ENCODE results near the gene PHKA2.
"Not testable (repeated sequence)": the region's sequence is repeated elsewhere in the genome, so short reads cannot be mapped to it uniquely, and the experiment has no call there.

PHKA2 gene

DNA sequence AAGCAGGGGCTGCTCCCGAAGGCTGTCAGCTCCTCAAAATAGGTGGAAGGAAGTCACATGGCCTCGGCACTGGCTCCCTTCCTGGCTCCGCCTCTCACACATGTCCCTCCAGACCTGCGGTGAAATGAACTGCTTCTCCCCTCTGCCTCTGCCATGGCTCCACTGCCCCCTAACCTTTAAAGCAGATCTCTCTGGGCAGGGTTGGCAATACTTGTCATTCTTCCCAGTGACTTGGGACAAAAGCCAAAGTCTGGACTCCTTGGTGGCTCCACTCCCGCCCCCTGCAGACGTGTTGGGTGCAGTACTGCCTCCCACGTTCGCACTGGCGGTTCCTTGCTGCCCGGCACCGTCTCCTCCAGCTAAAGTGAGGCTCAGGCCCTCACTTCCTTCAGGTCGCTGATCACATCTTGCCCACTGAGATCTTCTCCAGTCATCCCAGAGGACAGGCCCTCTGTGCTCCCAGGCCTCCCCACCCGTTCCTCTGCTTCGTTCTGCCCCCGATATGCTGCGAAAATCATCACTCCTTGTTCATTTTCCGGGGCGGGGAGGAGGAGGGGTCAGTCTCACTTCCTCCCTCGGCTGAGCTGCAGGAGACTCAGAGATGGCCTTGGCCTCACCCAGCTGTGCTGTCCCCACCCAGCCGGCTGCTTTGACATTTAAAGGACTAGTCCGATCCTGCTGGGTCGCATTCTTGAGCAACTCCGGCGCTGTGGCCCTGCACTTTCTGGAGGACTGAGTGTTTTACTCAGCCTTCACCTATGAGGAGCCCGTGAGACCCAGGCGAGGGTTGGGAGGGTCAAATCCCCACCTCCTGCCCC is 97.4 kb downstream of the PHKA2 start:
- no peak for DNase-seq

DNA sequence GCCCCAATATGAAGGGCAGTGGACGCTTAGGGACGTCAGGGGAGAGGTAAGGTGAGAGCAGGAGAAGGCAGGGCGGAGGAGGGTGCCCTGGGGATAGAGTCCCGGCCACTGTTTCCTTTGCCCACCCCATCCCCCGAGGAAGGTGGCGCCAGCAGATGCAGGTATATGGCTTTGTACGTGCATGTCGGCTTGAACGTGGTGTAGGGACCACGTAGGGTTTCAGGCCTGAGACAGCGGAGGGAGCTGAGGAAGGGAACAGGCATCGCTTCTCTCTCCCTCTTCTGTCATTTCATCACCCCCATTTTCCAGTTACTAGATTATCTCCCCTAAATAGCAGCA is 97.9 kb downstream of the PHKA2 start:
- DNase-seq = no peak

DNA sequence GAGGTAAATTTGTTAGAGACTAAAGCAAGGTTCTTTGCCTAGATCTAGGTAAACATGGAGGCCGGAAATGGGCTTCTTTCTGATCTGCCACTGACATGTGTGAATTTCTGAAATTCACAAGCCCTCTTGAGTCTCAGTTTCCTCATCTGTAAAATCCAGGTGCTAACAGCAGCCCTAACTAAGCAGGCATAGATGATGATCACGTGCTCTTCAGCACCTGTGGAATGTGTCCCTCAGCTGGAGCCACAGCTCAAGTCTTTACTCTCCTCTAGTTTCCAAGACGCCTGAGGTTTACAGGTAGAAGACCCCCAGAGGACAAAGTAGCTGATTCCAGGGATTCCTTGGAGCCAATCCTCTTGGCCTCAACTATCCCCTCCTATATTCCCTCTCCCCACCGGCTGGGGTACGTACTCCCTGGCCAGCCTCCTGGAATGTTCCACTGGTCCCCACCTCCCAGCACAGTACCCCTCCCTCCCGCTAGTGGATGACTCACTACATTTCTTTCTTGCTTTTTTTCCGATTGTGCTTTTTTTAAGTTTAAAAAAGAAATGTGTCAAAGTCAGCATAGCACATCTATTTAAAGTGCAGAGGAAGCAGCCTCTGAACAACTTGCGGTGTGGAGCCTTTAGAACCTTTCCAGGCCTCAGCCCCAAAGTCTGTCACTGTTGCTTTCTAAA is 98.4 kb downstream of the PHKA2 start:
- no peak for DNase-seq

DNA sequence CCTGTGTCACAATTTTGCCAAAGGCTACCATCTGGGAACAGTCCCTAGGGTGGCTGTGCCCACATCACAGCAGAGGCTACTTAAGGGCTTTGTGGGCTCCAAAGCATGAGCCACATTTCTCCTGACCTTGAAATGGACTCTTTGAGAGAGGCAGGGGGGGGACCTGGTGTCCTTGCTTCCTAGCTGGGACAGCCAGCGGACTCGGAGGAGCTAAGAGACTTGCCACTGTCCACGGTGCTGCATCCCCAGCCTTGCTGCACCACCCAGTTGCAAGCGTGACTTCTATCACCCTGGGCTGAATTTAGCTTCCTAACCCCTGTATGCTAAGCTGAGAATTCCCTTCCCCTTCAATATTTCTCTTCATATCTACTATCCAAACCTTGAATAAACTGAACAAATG is 99.0 kb downstream of the PHKA2 start:
- DNase-seq = no peak

DNA sequence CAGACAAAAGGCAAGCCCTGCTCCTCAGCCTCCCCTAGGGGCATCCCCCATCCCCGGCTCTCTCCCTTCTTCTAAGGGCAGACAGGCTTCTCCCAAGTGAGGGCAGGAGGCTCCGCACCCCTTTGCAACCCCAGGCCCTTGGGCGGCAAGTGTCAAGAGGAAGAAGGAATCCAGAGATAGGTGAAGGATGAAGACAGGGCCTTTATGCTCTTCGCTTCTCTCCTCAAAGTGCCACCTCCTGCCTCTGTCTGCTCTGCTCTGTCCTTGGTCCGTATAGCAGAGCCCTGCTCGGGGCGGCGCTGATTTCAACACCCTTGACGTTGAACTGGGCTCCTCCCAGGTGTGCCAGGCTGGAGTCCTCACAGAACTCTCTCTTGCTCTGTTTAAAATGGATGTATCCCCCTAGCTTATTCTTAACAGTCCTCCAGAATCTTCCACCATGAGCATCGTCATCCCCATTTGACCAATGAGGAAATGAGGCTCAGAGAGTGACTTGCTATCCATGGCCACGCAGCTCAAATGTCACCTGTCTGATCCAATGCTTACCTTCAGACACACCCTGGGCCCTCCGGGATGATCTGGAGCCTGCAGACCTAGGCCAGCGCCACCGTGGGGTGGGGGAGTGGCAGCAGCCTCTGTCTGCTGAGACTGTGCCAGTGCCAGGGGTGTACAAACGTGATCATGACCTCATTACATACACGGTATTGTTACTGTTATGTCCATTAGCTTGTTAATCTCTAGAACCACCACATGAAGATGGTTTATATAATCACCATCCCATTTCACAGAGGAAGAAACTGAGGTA is 99.8 kb downstream of the PHKA2 start:
- DNase-seq = no peak

DNA sequence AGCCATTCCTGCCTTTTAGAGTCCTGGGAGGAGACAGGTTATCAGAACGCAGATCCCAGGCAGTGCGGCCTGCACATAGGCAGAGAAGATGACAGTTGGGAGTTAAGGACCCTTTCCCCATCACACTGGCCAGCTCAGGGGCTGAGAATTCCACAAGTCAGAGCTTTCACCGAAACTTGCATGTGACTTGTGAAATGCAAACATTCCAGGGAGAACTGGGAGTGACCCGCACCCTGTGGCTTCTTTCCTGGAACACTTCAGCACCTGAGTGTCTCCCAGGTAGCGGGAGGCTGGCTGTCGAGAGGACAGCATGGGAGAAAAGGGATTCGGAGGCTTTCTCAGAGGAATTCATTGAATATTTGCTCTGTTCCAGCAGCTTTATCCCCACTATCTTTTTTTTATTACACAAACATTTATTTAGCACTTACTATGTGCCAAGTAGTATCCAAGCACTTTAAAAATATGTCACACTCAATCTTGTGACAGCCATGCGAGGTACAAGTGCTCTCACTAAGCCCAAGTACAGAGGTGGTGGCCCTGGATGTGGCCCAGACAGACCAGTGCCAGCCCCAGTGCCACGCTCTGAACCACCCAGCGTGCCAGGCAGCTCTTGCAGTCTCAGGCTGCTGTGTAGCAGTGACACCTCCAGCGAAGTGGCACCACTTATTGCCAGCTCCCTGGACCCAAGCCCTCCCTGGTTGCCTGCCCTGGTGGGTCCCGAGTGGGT is 100.5 kb downstream of the PHKA2 start:
- DNase-seq = no peak

DNA sequence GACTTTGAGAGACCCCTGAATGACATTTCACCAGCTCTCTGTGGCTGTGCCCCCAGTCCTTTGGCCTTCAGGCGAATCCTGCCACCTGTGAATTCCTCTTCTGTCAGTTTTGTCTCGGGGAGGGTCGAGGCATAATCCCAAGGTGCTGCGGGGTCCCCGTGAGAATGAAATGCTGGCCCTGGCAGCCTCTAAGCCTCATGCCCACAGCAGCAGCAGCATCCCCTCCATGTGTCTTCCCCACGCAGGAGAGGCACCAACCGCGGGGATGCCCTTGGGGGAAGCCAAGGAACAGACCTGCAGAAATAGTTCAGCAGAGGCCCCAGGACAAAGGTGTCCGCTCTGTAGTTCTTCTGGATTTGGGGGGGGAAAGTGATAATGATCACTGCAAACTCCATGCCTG is 104.8 kb downstream of the PHKA2 start:
- DNase-seq = no peak

DNA sequence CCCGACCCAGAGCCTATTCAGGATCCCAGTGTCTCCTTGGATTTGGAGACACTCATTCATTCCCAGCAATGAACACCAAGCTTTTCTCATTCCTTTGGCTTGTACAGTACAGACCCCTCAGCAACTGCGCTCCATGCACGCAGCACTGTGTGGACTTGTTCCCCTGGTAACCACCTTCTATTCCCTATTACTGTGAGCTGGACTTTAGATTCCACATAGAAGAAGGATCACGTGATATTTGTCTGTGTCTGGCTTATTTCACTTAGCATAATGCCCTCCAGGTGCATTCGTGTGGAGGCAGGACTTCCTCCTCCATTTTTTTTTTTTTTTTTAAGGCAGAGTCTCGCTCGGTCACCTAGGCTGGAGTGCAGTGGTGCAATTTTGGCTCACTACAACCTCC is 106.4 kb downstream of the PHKA2 start:
- DNase-seq = no peak

DNA sequence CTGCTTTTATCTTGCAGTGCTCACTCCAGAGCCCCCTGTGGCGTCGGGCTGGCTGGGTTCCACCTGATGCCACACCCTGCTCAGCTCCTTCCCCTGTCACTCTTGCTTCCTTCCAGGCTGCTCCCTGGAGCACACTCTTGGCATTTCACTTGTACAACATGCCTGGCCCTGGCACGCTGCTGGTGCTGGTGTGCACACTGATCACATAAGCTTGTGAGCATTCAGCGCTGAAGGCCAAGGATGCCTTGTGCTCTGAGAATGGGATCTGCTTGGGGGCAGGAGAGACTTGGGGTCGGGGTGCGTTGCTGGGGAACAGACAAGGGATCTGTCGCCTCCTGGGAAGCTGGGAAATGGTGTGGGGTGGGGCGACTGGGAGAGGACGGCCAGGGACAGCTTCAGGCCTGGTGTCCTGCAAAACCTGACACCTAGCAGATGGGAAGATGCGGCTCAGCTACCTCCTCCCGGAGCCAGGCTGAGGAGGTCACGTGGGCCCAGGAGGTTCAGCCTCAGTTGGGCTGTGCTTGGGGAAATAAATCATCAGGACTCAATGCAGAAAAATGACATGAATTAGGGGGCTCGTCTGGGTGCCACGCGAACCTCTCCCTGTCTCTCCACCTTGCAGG is 108.5 kb downstream of the PHKA2 start:
- DNase-seq = peak; percentile 36

DNA sequence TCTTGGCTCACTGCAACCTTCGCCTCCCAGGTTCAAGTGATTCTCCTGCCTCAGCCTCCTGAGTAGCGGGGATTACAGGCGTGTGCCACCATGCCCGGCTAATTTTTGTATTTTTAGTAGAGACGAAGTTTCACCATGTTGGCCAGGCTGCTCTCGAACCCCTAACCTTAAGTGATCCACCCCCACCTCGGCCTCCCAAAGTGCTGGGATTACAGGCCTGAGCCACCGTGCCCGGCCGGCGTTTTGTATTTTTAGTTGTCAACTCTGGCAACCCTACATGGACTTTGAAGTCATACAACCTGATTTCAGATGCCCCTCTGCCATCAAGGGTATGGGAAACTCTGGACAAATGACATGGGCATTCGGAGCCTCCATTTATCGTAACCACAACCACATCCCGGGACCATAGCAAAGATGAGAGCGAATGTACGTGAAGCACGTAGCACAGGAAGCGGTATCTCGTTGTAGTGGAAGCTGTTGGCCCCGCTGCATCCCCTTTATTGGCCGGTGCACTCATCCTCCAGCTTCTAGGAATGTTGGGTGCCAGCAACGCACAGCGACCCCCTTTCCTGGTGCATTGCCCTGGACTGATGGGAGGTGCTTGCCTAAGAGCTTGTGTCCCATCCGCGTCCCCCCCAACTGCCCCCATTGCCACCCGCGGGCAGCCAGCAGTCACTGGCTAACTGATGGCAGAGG is 109.2 kb downstream of the PHKA2 start:
- DNase-seq = no peak

DNA sequence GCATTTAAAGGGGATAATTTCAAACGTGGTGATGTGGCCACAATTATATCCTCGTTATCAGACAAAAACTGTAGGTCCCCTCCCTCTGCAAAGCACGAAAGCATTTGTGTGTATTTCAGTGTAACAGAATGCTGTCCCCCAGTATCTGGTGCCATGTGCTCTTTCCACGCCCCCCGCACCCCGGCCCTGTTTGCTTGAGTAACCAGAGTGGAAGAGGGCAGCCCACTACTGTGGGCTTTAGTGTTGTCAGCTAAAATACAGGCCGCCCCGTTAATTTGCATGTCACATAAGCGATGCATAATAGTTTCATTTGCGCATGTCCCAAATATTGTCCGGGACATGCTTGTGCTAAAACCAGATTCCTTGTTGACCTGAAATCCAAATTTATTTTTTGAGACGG is 110.1 kb downstream of the PHKA2 start:
- no peak for DNase-seq

DNA sequence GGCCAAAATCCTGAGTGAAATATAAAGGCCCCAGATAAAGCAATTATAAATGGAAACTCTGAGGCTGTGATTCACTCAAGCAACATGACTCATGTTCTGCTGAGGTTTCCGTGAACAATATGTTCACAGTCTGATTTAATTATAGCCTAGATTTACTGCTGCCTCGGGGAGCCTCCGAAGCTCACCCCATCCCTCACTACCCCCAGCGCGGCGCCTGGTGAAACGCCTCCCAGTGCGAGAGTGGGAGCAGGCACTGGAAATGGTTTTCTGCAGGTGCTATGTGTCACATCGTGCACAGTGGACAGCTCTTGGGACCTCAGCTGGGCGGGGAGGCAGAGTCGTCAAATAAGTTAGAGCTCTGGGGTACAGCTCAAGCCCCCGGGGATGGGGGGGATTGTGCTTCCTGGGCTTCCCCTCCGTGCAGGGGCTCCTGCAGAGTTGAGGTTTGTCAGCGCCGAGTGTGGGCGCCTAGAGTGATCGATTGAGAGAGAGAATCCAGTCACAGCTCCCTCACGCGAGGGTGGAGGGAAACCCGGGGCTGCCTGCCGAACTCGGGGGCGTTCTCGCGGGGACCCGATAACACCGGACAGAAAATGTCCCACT is 110.6 kb downstream of the PHKA2 start:
- no peak for DNase-seq

DNA sequence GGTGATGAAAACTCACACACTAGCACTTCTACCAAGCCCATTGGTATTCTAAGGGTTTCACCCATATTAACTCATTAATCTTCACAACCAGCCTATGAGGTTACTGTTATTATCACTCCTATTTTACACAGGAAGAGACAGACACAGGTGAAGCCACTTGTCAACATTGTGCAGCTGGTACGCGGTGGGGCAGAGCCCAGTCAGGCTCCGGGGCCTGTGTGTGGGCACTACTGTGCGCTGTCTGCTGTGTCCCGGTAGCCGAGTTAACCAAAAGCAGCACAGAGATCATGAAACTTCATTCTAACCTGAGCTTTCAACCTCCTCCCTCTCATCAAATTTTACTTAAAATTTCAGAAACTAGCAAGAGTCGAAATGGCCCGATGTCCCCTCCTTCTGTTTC is 111.3 kb downstream of the PHKA2 start:
- DNase-seq = no peak

DNA sequence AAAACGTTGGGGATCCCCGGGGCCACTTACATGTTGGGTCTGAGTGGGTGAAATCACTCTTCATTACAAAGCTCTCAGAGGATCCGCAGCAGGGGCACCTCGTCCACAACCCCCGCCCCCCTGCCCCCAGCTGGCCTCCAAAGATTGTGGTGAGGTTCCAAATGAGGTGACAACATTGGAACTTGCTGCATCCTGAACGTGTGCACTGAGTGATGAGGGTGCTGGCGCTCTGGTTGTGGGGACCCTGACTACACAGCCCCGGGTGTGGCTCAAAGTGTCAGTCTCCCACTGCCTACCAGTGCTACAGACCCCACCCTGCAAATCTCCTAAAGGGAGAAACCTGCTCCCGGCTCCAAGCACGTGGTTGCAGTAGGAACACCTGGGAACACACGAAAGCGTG is 111.9 kb downstream of the PHKA2 start:
- no peak for DNase-seq

DNA sequence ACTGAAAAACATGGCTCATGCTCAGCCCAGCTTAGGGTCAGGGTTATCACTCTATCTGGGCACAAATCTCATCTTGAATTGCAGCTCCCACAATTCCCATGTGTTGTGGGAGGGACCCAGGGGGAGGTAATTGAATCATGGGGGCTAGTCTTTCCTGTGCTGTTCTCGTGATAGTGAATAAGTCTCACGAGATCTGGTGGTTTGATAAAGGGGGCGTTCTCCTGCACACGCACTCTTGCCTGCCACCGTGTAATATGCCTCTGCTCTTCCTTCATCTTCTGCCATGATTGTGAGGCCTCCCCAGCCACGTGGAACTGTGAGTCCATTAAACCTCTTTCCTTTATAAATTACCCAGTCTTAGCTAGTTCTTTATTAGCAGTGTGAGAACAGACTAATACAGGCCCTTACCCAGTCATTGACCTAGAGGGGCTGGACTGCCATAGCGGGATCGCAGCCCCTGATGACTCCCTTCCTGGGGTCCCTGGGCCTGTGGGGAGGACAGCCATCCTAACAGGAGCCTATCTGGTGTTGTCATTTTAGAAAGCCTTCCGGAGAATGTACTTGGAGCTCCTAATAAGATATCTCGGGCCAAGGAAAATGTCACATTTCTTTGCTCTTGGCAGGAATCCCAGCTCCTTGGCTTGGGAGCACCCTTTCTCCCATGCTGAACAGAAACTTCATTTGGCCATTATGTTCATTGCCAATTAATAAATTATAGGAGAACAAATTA is 112.6 kb downstream of the PHKA2 start:
- DNase-seq = no peak

DNA sequence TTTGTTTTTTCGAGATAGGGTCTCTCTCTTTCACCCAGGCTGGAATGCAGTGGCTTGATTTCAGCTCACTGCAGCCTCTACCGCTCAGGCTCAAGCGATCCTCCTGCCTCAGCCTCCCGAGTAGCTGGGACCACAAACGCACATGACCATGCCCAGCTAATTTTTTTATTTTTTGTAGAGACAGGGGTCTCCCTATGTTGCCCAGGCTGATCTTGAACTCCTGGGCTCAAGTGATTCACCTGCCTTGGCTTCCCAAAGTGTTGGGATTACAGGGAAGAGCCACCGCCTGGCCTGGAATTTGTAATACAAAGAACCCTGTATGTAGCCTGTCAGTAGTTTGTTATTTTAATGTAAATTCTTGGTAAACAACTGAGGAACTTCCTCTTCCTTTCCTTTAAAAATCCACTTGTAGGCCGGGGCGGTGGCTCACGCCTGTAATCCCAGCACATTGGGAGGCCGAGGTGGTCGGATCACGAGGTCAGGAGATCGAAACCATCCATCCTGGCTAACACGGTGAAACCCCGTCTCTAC is 119.5 kb downstream of the PHKA2 start:
- no peak for DNase-seq

DNA sequence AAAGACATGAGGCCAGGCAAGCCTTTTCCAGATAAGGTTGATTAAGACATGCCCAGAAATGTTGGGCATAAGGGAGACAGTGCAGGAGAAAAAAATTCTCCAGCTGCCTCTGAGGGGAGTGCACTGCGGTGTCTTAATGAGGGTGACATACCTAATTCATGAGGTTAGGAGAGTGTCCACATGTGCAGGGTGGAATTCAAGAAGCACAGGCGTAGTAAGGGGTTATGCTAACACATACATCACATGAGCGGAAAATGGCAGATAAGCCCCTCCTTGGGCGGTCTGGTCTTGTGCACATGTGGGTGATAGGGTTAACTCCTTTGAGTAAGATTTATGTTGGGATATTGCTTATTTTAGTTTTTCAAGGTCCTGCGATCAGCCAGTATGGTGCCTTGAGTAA is 122.4 kb downstream of the PHKA2 start:
- DNase-seq = no peak

DNA sequence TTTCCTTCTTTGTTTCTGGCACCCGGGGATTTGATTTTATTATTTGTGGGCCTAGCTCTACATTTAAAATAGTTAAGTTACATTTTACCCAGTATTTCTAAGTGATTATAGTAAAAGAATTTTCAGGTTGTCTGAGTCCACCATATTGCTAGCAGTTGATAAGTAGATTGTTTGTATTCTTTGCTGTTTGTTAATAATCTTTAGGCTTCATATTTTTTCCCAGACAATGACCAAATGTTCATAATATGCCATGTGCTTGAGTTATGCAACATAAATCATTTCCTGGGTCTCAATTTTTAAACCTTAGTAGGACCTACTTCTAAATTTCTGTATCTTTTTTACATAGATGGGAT is 127.3 kb downstream of the PHKA2 start:
- no peak for DNase-seq

DNA sequence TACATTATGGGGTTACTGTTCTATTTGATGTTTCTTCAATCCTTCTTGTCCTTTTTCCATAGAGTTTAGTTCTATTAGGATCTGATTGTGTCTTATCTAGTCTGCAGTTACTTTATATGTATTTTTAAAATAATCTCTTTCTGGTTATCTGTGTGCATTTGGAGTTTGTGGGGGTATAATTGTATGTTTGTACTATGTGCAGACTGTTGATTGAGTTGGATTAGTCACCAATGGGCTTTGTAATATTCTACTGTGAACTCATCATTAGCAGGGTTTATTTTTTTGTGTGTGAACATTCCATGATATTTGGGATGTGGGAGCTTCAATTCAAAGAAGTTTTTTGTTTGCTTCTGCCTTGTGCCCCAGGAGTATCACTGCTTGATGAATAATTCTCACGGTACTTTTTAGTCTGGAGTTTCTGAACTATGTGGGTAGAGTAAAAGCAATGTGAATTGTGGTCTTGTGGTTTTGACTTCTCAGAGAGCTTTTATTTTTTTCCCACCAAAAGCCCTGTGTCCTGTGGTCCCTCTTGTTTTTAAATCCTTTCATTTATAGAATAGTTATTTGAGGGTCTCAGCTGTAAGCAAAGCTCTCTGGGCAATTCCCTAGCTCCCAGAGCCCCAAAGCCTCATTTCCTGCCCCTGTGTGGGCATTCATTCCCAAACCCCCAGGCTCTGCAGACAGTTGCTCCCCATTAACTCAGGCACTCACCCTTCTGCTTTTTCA is 127.8 kb downstream of the PHKA2 start:
- no peak for DNase-seq

DNA sequence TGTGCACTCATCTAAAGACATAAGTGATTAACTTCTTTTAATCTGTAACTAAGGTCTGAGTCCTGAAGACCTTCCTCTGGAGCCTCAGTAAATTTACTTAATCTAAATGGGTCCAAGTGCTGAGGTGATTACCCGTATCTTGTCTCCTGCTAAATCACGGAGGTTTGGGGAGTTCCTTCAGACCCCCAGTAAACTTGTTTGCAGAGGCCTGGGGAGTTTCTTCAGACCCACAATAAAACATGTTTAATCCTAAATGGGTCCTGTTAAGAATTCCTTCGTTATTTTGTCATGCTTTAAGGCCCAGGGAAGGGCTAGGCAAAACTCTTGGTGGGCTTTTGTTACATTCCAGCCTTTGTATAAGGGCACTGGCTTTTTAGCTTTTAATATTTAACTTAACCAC is 136.0 kb downstream of the PHKA2 start:
- not testable (repeated sequence) for DNase-seq

Data from NCI-H2171 (cell line).